Measurements from ENCODE around the gene STK17B.

GRCh38 chr2:196217116-196217515 is 45.7 kb upstream of the STK17B start:
- TF ChIP-seq BATF2 (CRISPR knock-in tag; IDR thresholded peaks at IDR 0.05) = no peak
- no peak for TF ChIP-seq ZNF780A (CRISPR knock-in tag; IDR thresholded peaks at IDR 0.05)
- TF ChIP-seq PRDM15 (CRISPR knock-in tag; IDR thresholded peaks at IDR 0.05) = no peak
- no peak for TF ChIP-seq HDAC2 (CRISPR knock-in tag; IDR thresholded peaks at IDR 0.05)
- no peak for TF ChIP-seq ZNF597 (CRISPR knock-in tag; IDR thresholded peaks at IDR 0.05)
- no peak for TF ChIP-seq ZNF776 (CRISPR knock-in tag; IDR thresholded peaks at IDR 0.05)
- TF ChIP-seq EZH2 (conservative IDR thresholded peaks at IDR 0.05; ENCODE audit: low read depth, low read length) = no peak
- no peak for TF ChIP-seq STAT6 (CRISPR knock-in tag; IDR thresholded peaks at IDR 0.05; ENCODE audit: borderline replicate concordance)
- TF ChIP-seq RELA (CRISPR knock-in tag; IDR thresholded peaks at IDR 0.05) = no peak
- no peak for TF ChIP-seq CTCF (CRISPR knock-in tag; IDR thresholded peaks at IDR 0.05)
- no peak for TF ChIP-seq THRA (CRISPR knock-in tag; IDR thresholded peaks at IDR 0.05; ENCODE audit: borderline replicate concordance)
- TF ChIP-seq ZFAT (CRISPR knock-in tag; conservative IDR thresholded peaks at IDR 0.05) = no peak
- no peak for TF ChIP-seq ZNF274 (CRISPR knock-in tag; IDR thresholded peaks at IDR 0.05)

Measured in HepG2 (cell line).